Ureter (tissue), 1 donor: ENCODE results near the gene BARX1. TPM values are rescaled to one million over a fixed set of nuclear protein-coding genes. Genes with fewer than 3 reads are reported as not detected.
"Not testable (repeated sequence)": the region's sequence is repeated elsewhere in the genome, so short reads cannot be mapped to it uniquely, and the experiment has no call there.

ENCODE experiments used
- DNase-seq: peaks from one replicate; pipeline ENCODE4 v3.0.0-alpha.2; 2020; ENCODE audit warnings: low spot score
- total RNA-seq: library from RNA; stranded (reverse); gene quantifications from one replicate; pipeline ENCODE4 v1.2.4, GENCODE V29; 2023
- donor health status: DM: yes; HTN: yes; CAD: no.

Gene BARX1
- total RNA-seq = not detected

GRCh38 chr9:93955111-93955980 lies at the start of gene BARX1:
Gene BARX1 (minus strand): TSS chr9:93955355. CDS start chr9:93955146, 209 bp downstream.
- no peak for DNase-seq

- DNase-seq = no peak
These were observed 47.4 kb upstream of the BARX1 start for GRCh38 chr9:94002316-94003140.

DNA sequence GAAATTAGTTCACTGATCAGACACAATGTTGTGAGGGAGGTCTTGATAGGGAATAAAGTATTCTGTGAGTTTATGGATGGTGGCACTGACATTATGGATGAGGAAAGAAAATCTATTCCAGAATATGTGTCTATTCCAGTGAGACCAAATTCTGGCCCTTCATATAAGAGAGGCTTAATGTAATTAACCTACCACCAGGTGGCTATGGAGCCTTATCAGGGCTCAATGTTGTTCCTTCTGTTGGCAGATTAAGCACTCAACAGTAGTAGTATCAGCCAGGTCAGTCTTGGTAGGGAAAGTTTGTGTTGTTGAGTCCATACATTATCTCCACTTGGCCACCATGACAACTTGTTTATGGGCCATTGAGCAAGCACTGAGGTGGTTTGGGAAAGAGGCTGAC lies 41.7 kb upstream of the BARX1 start:
- no peak for DNase-seq

DNA sequence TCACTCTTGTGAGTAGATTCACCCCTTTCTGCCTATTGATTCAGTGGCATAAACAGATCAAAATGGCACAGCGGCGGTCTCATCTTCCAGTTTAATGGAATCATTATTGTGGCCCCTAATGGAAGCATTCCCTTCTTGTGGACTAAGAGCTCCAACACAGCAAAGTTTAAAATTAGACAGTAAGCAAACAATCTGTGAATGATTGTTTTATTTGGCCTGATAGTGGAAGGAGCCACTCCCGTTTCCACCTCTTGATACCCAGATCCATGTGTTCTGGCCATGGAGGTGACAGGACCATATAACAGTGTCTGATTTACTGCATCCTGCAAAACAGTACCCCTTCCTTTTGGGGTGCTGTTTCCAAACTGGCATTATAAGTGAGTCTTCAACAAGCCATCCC lies 41.2 kb upstream of the BARX1 start:
- DNase-seq = no peak

DNA sequence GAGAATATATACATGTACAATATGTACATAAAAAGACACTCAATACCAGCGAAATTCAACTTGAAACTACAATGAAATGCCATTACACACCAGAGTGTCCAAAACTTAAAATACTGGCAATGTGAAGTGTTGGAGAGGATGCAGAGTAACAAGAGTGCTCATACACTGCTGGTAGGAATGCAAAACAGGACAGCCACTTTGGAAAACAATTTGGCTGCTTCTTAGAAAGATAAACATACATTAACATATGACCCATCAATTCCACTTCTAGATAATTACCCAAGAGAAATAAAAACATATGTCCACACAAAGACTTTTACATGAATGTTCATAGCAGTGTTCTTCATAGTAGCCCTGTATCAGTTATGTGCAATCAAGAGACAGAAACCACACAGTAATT lies 39.4 kb upstream of the BARX1 start:
- no peak for DNase-seq

GRCh38 chr9:93994132-93994531 lies 39.0 kb upstream of the BARX1 start:
- DNase-seq = no peak

GRCh38 chr9:93992830-93993229 lies 37.7 kb upstream of the BARX1 start:
- DNase-seq = no peak

- no peak for DNase-seq
These were observed 35.3 kb upstream of the BARX1 start for GRCh38 chr9:93990448-93990847.

GRCh38 chr9:93988056-93988455 lies 32.9 kb upstream of the BARX1 start:
- DNase-seq = no peak

GRCh38 chr9:93984860-93985259 lies 29.7 kb upstream of the BARX1 start:
- DNase-seq = no peak

- no peak for DNase-seq
These were observed 28.7 kb upstream of the BARX1 start for GRCh38 chr9:93983875-93984274.

DNA sequence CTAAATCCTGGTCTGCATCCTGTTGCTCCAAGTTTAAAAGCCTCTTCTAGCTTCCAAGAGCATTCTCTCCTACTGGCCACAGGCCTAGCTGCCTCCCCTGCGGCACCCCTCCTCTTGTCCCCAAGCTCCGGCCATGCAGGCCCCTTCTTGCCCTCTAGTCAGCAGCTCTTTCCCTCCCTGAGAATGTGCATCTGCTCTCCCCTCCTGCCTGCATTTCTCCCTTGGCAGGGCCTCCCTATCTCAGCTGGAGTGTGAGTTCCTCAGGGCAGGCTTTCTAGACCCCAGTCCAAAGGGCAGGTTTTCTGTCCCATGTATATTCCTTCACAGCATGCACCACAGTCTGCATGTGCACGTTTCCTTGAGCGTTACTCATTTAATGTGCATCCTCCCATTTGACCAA lies 24.6 kb upstream of the BARX1 start:
- no peak for DNase-seq

GRCh38 chr9:93978551-93978950 lies 23.4 kb upstream of the BARX1 start:
- DNase-seq = no peak

- DNase-seq = no peak
These were observed 21.8 kb upstream of the BARX1 start for GRCh38 chr9:93976973-93977372.

DNA sequence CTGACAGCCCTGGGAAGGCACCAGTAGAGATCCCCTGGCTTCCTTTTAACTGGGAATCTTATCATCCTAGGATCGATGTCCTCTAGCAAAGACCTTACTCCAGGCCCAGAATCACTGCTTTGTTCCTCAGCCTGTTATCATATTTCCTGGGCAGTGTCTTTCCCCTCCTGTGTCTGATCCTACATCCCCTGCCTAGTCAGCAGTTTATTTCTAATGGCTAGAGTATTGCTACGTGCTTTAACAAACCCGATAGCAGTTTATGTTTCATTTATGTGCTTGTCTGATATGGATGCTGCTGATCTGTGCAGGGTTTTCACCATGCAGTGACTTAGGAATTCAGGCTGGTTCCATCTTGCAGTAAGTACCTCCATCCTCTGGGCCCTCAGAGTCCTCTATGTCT lies 20.9 kb upstream of the BARX1 start:
- no peak for DNase-seq

GRCh38 chr9:93975262-93975661 lies 20.1 kb upstream of the BARX1 start:
- DNase-seq = no peak

GRCh38 chr9:93974151-93974550 lies 19.0 kb upstream of the BARX1 start:
- DNase-seq = no peak

DNA sequence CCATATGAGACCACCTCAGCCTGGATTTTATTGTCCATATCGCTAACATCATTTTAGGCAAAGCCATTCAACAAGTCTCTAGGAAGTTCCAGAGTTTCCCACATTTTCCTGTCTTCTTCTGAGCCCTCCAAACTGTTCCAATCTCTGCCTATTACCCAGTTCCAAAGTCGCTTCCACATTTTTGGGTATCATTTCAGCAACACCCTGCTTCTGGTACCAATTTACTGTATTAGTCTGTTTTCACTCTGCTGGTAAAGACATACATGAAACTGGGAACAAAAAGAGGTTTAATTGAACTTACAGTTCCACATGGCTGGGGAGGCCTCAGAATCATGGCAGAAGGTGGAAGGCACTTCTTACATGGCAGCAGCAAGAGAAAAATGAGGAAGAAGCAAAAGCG lies 17.5 kb upstream of the BARX1 start:
- not testable (repeated sequence) for DNase-seq

- no peak for DNase-seq
These were observed 14.1 kb upstream of the BARX1 start for GRCh38 chr9:93969328-93969661.

GRCh38 chr9:93968451-93969327 lies 13.5 kb upstream of the BARX1 start:
- DNase-seq = peak; percentile 42

DNA sequence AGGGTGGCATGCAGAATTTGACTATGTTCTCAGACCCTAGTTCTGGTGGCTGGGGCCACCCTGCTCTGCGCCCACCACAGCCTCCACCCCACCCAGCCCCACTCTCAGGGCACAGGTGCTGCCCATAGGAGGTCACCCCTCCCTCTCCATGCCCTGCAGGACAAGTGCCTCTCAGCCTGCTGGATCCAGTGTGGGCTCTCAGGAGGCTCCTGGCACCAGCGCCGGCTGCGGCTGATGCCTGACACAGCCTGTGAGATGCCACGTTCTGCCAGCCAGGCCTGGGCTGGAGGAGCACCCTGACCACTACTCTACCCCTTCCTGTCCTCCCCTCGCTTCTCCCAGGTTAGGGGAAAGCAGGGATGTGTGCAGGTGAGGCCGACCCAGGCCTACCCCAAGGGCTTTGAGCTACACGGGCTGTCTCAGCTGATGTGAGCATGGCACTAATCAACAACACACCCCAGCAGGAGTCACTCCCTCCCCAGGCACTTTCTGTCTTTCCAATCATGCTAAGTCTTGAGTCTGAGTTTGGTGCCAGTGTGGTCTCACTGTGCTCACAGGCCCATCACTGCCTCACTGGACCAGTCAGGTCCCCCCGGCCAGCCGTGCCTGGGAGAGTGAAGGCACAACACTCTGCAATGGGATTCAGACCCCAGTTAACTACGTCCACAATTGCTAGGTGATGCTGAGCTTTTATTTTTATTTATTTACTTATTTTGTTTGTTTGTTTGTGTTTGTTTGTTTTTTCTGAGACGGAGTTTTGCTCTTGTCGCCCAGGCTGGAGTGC lies 12.1 kb upstream of the BARX1 start:
- no peak for DNase-seq
